Cardiac septum (tissue), 1 donor: Measurements from ENCODE around the gene KRT5. TPM values are rescaled to one million over a fixed set of nuclear protein-coding genes. Genes with fewer than 3 reads are reported as not detected.

Experiments
- DNase-seq: peaks from one replicate; pipeline ENCODE4 v3.0.0-alpha.2; 2020; ENCODE audit warnings: low spot score
- intact Hi-C: fragments of 100-400 bp; cut with DNase I; formaldehyde crosslinking; loops from one replicate; pipeline ENCODE4 v1.14.0; 2022
- long read RNA-seq: library from polyadenylated mRNA; unstranded; transcript quantifications from one replicate; pipeline ENCODE4 v2.0.0, GENCODE V29; 2021
- total RNA-seq: library from RNA; stranded (reverse); fragmentation: NEBNext Ultra II Directional; extraction: Animal tissue kit (Norgen Biotek cat#: 25700); gene quantifications from one replicate; pipeline ENCODE4 v1.2.1, GENCODE V29; 2021
- donor health status: DM: no; HTN: no; CAD: no.

Gene KRT5
- total RNA-seq = not detected
- long read RNA-seq = 0 reads

- intact Hi-C loops = no loop called here
- peak; percentile 65 for DNase-seq
Observed at GRCh38 chr12:52519826-52520662, at the start of gene KRT5. KRT5 (minus strand) TSS chr12:52520394; CDS start chr12:52520296, 98 bp downstream.

DNA sequence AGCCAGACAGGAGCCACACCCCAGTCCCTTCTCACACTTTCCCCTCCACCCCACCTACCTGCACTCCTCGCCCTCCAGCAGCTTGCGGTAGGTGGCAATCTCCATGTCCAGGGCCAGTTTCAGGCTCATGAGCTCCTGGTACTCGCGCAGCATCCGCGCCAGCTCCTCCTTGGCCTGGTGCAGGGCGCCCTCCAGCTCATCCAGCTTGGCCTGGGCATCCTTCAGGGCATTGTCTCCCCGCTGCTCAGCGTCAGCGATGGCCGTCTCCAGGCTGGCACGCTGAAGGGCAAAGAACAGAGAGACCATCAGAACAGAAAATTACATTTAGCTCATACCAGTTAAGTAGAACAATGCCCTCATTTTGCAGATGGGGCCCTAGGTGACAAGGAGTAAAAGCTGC, 47.9 kb upstream of the KRT5 start:
- intact Hi-C loops = no loop called here
- no peak for DNase-seq

- no peak for DNase-seq
- intact Hi-C loops = no loop called here
Observed at GRCh38 chr12:52566847-52567291, 46.7 kb upstream of the KRT5 start.

- no peak for DNase-seq
- intact Hi-C loops = no loop called here
Observed at GRCh38 chr12:52564582-52564981, 44.4 kb upstream of the KRT5 start.

DNA sequence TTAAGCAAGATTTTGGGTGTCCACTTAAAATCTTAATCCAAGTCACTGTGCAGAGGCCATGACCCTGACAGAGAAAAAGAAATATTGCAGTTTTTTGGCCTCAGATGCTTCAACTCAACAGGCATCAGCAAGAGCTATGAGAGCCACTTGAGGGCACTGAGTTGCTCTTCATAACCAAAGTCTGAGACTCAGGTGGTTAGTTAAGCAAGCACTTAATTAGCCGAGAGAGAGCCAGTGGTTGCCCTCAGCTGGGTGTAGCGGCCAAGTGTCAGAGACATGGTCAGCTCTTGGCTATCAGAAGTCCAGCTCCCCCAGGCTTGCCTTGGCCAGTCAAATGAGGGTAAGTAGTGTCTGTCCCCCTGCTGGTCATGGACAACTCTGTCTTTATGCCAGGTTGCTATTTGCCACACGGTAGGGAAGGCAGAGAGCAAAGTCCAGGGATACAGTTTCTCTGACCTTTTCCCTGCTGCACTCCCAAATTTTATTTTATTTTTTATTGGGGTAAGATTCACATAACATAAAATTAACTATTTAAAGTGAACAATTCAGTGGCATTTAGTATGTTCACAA, 41.8 kb upstream of the KRT5 start:
- DNase-seq = no peak
- intact Hi-C loops = no loop called here

- no peak for DNase-seq
- intact Hi-C loops = no loop called here
Observed at GRCh38 chr12:52559979-52560378, 39.8 kb upstream of the KRT5 start.

GRCh38 chr12:52558781-52559445, 38.7 kb upstream of the KRT5 start:
- DNase-seq = no peak
- intact Hi-C loops = no loop called here

DNA sequence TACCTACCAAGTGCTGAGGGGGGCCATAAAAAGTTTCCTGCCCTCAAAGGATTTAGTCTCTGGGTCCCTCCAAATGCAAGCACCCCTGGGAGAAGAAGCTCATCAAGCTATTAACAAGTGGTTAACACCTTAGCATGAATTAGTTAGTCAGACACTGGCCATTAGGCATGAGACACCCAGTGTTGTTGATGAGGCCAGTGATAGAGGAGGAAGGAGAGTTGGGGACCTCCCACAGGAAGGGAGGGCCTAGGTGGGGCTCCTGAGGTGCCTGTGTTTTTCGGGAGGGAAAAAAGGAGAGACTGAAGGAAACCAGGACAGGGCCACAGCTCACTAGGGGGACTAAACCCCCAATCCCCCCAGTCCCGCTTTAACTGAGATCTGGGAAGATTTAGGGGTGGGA, 37.3 kb upstream of the KRT5 start:
- intact Hi-C loops = no loop called here

DNA sequence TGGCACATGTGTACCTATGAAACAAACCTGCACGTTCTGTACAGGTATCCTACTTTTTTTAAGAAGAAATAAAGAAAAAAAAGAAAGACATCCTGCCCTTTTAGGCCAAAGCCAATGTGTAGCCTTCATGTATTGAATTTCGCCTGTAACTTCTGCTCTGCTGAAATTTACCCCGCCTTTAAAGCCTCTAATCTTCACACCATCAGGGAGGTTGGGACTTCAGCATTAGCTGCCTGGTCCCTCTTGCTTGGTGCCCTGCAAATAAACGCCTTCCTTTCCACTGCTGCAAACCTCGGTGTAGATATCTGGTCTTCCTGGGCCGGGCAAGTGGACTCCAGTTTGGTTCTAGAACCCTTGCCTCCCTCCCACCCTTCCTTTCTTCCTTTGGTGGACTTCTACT, 35.4 kb upstream of the KRT5 start:
- intact Hi-C loops = no loop called here
- DNase-seq = no peak

More for the DNA sequence above, 37.3 kb upstream of the KRT5 start:
- no peak for DNase-seq

GRCh38 chr12:52552681-52553195, 32.5 kb upstream of the KRT5 start, which contains the start of gene KRT71:
KRT71 (minus strand) TSS chr12:52553145; CDS start chr12:52553077, 68 bp downstream.
- intact Hi-C loops = no loop called here
- DNase-seq = no peak

DNA sequence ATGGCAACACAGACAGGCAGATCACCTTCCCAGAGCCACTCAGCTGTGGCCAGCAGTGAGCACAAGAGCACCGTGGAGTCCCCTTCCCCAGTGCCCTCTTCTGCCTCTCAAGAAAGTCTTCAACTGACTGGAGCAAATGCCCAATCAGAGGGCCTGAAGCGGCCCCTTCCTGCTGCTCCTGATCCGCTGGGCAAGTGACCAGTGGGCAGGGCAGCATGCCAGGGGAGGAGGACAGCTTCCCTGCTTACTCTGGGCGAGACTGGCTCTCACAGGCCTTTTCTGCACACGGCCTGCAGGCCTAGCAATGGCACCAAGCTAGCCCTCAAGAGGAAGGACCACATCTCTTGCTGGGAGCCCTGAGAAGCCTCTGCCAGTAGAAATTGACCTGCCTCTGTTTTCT, 31.9 kb upstream of the KRT5 start:
- no peak for DNase-seq
- intact Hi-C loops = no loop called here

- intact Hi-C loops = no loop called here
- no peak for DNase-seq
Observed at GRCh38 chr12:52551216-52551865, 31.1 kb upstream of the KRT5 start.

DNA sequence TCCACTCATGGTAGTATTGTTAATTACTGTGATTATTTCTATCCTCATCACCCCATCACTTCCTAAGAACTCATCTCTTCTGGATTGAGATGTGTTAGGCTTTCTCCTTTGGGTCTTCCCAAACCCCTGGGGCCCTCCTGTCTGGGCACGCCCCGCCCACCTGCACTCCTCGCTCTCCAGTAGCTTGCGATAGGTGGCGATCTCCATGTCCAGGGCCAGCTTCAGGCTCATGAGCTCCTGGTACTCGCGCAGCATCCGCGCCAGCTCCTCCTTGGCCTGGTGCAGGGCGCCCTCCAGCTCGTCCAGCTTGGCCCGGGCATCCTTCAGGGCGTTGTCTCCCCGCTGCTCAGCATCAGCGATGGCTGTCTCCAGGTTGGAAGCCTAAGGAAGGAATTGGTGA, 25.9 kb upstream of the KRT5 start:
- DNase-seq = no peak
- intact Hi-C loops = no loop called here

GRCh38 chr12:52543985-52544883, 24.0 kb upstream of the KRT5 start:
- DNase-seq = no peak

DNA sequence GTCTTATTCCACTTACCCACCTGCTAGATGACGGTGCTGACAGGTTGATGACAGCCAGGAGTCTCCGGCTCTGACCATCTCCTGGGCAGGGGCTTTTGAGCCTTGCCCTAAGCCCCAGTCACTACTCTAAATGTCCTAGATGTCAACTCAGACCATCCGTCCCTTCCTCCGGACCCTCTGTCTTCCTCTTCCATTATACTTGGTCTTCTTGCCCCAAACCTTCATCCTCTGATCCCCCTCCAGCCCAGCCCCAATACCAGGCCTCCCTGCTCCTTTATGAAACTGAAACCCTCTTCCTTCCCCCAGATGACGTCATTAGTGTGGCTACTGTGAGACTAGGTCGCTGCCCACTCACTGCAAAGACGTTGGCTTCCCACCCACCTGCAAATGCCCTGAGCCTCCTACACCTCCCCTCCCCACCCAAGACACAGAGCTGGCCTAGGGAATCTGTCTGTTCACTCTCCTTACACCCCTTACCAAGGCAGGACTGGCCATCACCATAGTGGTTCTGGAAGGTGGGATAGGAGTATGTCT, 22.7 kb upstream of the KRT5 start:
- no peak for DNase-seq
- intact Hi-C loops = no loop called here

More at GRCh38 chr12:52543985-52544883, 24.0 kb upstream of the KRT5 start:
- intact Hi-C loops = no loop called here

DNA sequence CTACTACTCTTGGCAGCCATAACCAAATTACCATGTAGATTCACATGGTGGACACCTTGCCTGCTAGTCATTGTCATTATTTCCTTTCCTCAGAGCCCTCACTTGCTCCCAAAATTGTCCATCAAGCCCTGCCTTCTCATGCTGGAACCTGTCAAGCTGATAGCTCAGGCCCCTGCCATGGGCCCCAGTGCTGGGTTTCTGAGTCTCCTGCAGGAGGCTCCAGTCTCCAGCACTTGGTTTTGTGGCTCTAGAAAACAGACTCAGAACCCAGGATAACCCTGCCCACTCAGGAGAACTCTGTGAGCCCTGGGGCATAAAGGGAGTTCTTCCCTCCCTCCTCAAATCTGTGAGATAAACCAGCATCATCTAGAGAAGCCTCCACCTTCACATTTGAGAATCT, 22.0 kb upstream of the KRT5 start:
- DNase-seq = no peak
- intact Hi-C loops = no loop called here

DNA sequence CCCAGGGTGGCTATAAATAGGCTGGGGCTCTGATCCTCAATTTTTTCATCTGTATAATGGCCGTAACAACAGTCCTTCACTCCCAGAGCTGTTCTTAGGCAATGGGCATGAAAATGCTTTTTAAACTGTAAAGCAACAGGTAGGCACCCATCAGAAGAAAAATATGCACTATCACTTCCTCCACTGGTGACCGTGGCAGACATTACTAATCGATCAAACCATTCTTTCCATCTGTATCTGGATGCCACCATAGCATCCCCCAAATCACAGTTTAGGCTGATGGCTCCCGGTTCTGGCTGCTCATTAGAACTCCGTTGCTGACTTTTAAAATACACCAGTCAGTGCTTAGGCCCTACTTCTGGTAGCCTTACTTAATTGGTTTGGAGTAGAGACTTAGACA, 21.5 kb upstream of the KRT5 start:
- no peak for DNase-seq
- intact Hi-C loops = no loop called here

DNA sequence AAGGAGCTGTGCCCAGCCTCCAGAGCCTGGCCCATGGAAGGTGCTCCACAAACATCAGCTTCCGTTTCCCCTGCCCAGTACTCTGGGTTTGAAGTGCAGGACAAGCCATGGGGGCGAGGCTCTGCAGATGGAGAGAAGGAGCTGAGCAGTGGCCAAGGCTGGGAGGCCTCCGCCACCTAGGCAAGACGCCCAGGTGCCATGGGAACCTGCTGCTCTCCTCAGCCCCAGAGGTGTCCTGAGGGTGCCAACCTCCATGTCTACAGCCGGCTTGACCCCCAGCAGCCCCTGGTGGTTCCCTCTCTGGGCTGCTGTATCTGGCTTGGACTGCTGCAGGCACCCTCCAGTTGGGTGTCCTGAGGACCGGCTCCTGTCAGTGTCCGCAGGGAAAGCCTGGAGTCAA, 20.3 kb upstream of the KRT5 start:
- DNase-seq = no peak
- intact Hi-C loops = no loop called here

GRCh38 chr12:52539821-52540173, 19.6 kb upstream of the KRT5 start:
- no peak for DNase-seq
- intact Hi-C loops = no loop called here
